ENCODE data around the gene LYRM4.

Gene LYRM4

DNA sequence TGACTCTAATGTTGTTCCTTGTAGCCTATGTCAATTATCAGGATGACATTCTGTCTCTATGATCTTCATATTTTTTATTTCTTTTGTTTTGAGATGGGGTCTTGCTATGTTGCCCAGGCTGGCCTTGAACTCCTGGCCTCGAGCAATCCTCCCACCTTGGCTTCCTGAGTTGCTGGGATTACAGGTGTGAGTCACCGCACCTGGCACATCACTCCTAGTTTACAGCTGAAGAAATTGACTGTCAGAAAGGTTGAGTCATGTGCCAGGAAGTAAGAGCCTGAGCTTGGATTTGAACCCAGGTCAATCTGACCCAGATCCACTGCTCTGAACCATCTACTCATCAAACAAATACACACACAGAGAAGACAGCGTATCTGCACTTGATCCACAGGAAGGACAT lies 161.2 kb downstream of the LYRM4 start:
- Histone ChIP-seq H3K4me3 (ENCODE audit: low read depth, low read length) (no peak overlapping the region), H3K4me1 (ENCODE audit: control insufficient read depth, insufficient read depth, low read length, unreplicated experiment) (peaks cover 11% of the 10 kb centered on the region), H3K27me3 (ENCODE audit: insufficient read depth, low read length) (no peaks in the 10 kb centered on the region), H3K36me3 (ENCODE audit: insufficient read depth, low read length) (no peaks in the 10 kb centered on the region), H3K79me2 (ENCODE audit: control insufficient read depth, insufficient read depth, low read length, unreplicated experiment) (no peaks in the 10 kb centered on the region), H3K27ac (ENCODE audit: low read depth, low read length) (no peak overlapping the region), H2AFZ (ENCODE audit: low read length, unreplicated experiment) (no peak overlapping the region)

DNA sequence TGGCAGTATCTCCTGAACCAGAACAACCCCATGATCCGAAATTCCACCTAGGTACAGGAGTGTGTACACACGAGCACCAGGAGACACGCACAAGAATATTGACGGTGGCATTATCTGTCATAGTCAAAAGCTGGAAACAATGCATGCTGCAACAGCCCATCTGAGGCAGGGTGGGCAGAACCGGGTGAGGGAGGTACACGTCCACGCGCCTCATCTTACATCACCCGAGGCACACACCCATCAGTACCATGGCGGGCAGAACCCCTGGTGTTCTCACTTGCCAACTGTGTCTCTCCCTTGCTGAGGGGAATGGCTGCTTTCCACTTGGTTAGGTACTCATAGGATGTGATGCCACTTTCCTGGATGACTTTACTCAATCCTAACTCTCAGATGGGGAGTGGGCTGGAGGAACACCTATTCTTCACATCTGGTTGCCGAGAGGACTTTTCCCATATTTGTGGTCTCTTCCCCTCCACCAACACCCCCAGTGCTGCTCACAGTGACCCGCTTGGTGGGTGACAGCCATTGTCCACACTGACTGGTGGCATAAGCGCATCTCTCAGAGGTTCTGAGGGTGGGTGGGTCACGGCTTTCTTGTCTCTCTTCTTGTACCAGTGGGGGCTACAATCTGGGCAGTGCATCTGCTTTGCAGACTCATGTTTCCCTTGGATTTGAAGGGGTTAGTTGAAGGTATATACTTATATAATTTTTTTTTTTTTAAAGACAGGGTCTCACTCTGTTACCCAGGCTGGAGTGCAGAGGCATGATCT lies 162.1 kb downstream of the LYRM4 start:
- no peaks in the 10 kb centered on the region for H3K36me3 ChIP-seq (ENCODE audit: insufficient read depth, low read length)
- H3K4me3 ChIP-seq (ENCODE audit: low read depth, low read length) = no peak overlapping the region
- no peaks in the 10 kb centered on the region for H3K79me2 ChIP-seq (ENCODE audit: control insufficient read depth, insufficient read depth, low read length, unreplicated experiment)
- H3K4me1 ChIP-seq (ENCODE audit: control insufficient read depth, insufficient read depth, low read length, unreplicated experiment) = peaks cover 19% of the 10 kb centered on the region
- no peaks in the 10 kb centered on the region for H3K27me3 ChIP-seq (ENCODE audit: insufficient read depth, low read length)
- no peak overlapping the region for H3K27ac ChIP-seq (ENCODE audit: low read depth, low read length)
- no peak overlapping the region for H2AFZ ChIP-seq (ENCODE audit: low read length, unreplicated experiment)

DNA sequence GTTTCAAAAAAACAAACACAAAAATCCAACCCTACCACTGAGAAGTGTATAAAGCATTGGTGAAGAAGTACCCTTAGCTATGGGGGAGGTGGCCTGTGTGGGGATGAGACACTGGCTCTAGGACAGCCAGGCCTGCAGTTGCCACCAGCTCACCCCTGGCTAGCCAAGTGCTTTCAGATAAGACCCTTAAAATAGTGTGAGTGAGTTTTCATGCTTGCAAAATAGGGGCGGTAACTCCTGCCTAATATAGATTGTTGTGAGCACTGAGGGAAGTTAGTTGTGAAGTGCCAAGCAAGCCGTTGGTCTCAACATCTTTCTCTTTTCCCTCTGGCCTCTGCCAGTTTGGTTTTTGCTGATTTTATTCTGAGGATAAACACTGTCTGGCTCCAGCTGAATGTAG lies 164.3 kb downstream of the LYRM4 start:
- H3K4me3 ChIP-seq (ENCODE audit: low read depth, low read length) = no peak overlapping the region
- no peaks in the 10 kb centered on the region for H3K36me3 ChIP-seq (ENCODE audit: insufficient read depth, low read length)
- H3K27me3 ChIP-seq (ENCODE audit: insufficient read depth, low read length) = peaks cover 4% of the 10 kb centered on the region; the same call in 1 of the 2 replicates
- no peak overlapping the region for H2AFZ ChIP-seq (ENCODE audit: low read length, unreplicated experiment)
- no peaks in the 10 kb centered on the region for H3K79me2 ChIP-seq (ENCODE audit: control insufficient read depth, insufficient read depth, low read length, unreplicated experiment)
- H3K27ac ChIP-seq (ENCODE audit: low read depth, low read length) = no peak overlapping the region
- H3K4me1 ChIP-seq (ENCODE audit: control insufficient read depth, insufficient read depth, low read length, unreplicated experiment) = peaks cover 22% of the 10 kb centered on the region

DNA sequence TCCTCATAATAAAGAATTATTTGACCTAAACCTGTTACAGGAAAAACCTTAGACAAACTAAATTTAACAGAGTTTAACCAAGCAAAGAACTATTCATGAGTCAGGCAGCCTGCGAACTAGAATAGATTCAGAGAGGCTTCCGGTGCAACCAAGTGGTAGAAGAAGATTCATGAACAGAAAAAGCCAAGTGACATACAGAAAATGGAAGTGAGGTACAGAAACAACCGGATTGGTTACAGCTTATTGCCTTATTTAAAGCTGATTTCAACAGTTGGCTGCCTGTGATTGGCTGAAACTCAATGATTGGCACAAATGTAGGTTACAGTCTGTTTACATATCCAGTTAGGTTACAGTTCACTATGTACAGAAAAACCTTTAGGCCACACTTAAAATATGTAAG lies 165.5 kb downstream of the LYRM4 start:
- H2AFZ ChIP-seq (ENCODE audit: low read length, unreplicated experiment) = no peak overlapping the region
- H3K4me3 ChIP-seq (ENCODE audit: low read depth, low read length) = no peak overlapping the region
- no peak overlapping the region for H3K27ac ChIP-seq (ENCODE audit: low read depth, low read length)
- no peaks in the 10 kb centered on the region for H3K79me2 ChIP-seq (ENCODE audit: control insufficient read depth, insufficient read depth, low read length, unreplicated experiment)
- peaks cover 22% of the 10 kb centered on the region for H3K4me1 ChIP-seq (ENCODE audit: control insufficient read depth, insufficient read depth, low read length, unreplicated experiment)
- peaks cover 6% of the 10 kb centered on the region; the same call in 1 of the 2 replicates for H3K27me3 ChIP-seq (ENCODE audit: insufficient read depth, low read length)
- H3K36me3 ChIP-seq (ENCODE audit: insufficient read depth, low read length) = no peaks in the 10 kb centered on the region

DNA sequence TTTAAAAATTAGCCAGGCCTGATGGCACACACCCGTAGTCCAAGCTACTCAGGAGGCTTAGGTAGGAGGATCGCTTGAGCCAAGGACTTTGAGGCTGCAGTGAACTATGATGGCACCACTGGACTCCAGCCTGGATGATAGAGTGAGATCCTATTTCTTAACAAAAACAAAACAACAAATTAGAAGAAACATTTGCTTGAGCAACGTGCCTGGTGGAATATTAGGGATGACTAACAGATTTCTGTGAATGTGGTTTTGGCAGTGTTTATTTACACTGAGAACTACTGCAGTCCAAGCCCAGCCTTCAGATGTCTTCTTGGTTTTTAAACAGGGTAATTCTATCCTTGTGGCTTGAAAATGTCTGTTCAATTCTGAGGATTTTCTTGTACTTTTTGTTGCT lies 166.4 kb downstream of the LYRM4 start:
- no peak overlapping the region for H2AFZ ChIP-seq (ENCODE audit: low read length, unreplicated experiment)
- H3K4me1 ChIP-seq (ENCODE audit: control insufficient read depth, insufficient read depth, low read length, unreplicated experiment) = peaks cover 22% of the 10 kb centered on the region
- no peaks in the 10 kb centered on the region for H3K36me3 ChIP-seq (ENCODE audit: insufficient read depth, low read length)
- H3K27me3 ChIP-seq (ENCODE audit: insufficient read depth, low read length) = peaks cover 6% of the 10 kb centered on the region; the same call in 1 of the 2 replicates
- no peaks in the 10 kb centered on the region for H3K79me2 ChIP-seq (ENCODE audit: control insufficient read depth, insufficient read depth, low read length, unreplicated experiment)
- no peak overlapping the region for H3K4me3 ChIP-seq (ENCODE audit: low read depth, low read length)
- H3K27ac ChIP-seq (ENCODE audit: low read depth, low read length) = peak overlapping the region; percentile 47; the same call in 1 of the 2 replicates

DNA sequence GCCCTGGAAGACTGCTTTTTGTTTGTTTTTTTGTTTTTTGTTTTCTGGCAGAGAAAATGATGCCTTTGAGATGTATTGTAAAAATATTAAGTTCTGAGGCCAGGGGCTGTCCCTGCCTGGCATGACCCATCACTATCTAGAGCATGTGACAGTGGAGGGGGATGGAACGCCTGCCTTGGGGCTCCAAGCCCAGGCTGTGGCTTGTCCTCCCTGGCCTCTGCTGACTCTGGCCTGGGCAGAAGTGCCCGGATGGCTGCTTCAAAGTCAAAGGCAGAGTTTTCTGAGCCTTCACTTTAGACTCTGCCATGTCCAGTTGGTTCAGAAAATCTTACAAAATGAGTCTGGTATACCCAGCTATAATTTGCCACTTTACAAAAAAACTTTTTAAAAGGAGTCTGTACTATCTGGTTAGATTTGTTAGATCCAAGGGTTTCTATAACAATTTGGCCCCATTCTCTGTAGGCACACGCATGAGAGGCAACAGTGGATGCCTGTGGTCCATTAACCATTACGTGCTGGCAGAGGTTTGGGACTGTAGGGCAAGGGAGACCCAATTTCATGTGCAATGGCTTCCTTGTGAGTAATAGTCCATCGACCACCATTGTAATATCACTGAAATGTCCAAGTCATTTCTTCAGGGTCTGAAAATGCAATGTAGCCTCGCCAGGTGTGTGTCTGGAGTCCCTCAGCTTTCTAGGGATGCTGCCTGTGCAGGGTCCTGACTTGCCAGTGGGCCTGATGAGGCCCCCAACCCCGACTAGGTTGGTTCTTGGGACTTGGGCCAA lies 167.3 kb downstream of the LYRM4 start:
- H3K27ac ChIP-seq (ENCODE audit: low read depth, low read length) = no peak overlapping the region
- peaks cover 22% of the 10 kb centered on the region for H3K4me1 ChIP-seq (ENCODE audit: control insufficient read depth, insufficient read depth, low read length, unreplicated experiment)
- no peak overlapping the region for H3K4me3 ChIP-seq (ENCODE audit: low read depth, low read length)
- no peaks in the 10 kb centered on the region for H3K79me2 ChIP-seq (ENCODE audit: control insufficient read depth, insufficient read depth, low read length, unreplicated experiment)
- peaks cover 6% of the 10 kb centered on the region; the same call in 1 of the 2 replicates for H3K27me3 ChIP-seq (ENCODE audit: insufficient read depth, low read length)
- no peaks in the 10 kb centered on the region for H3K36me3 ChIP-seq (ENCODE audit: insufficient read depth, low read length)
- no peak overlapping the region for H2AFZ ChIP-seq (ENCODE audit: low read length, unreplicated experiment)

DNA sequence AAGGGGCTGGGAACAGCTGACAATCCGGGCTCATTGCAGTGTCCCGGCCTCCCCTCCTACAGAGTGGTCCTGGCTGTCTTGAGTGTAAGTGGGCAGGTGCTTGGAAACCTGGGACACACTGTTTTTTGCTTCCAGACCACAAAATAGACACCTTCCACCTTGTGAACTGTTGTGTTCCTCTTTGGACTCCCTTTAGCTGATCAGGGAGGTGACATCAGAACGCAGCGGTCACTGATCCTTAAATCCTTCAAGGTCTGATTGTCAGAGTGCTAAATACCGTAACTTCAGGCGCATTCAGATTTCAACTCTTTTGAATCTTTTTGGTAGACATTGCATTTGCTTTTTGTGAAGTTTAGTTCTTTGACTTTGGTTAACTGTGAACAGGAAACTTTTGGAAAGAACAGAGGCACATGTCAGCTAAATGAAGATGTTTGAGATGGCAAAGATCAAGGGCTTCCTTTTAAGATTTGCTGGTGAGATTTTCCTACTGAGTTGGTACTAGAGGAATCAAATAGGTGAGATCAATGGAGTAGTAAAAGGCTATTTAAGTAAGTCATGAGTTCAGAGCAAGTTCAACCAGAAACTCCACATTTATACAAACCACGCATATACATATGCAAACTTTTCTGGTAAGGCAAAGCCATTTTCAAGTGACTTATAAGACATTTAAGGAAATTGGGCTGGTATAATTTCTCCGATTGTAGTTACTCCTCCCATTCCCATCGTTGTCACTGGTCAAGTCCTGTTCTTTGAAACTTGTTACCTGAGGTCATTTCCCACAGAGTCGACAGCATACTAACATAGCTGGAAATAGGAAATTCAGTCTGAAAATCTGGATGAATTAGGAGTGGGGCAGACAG lies 169.3 kb downstream of the LYRM4 start:
- Histone ChIP-seq H3K36me3 (ENCODE audit: insufficient read depth, low read length) (no peaks in the 10 kb centered on the region), H3K79me2 (ENCODE audit: control insufficient read depth, insufficient read depth, low read length, unreplicated experiment) (no peaks in the 10 kb centered on the region), H3K27me3 (ENCODE audit: insufficient read depth, low read length) (peaks cover 6% of the 10 kb centered on the region; the same call in 1 of the 2 replicates), H2AFZ (ENCODE audit: low read length, unreplicated experiment) (no peak overlapping the region), H3K4me1 (ENCODE audit: control insufficient read depth, insufficient read depth, low read length, unreplicated experiment) (peaks cover 22% of the 10 kb centered on the region), H3K27ac (ENCODE audit: low read depth, low read length) (no peak overlapping the region), H3K4me3 (ENCODE audit: low read depth, low read length) (no peak overlapping the region)

DNA sequence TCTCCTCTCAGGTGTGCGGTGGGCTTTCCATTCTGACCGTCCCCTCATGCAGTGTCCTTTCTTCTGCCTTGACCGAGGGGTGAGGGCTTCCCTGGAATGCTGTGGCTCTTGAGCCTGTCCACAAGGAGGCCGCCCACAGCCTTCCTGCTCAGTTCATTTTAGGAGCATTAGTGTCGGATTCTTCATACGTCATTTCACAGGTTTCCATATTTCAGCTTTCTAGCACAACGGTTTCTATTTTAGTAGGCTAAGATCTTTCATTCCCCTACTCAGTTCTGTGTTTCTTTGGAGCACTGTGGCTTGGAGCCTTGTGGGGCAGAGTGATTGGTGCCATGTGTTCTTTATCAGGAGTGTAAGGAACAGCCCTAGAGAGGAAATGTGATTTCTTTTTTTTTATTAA lies 170.1 kb downstream of the LYRM4 start:
- H3K79me2 ChIP-seq (ENCODE audit: control insufficient read depth, insufficient read depth, low read length, unreplicated experiment) = no peaks in the 10 kb centered on the region
- H3K4me3 ChIP-seq (ENCODE audit: low read depth, low read length) = no peak overlapping the region

DNA sequence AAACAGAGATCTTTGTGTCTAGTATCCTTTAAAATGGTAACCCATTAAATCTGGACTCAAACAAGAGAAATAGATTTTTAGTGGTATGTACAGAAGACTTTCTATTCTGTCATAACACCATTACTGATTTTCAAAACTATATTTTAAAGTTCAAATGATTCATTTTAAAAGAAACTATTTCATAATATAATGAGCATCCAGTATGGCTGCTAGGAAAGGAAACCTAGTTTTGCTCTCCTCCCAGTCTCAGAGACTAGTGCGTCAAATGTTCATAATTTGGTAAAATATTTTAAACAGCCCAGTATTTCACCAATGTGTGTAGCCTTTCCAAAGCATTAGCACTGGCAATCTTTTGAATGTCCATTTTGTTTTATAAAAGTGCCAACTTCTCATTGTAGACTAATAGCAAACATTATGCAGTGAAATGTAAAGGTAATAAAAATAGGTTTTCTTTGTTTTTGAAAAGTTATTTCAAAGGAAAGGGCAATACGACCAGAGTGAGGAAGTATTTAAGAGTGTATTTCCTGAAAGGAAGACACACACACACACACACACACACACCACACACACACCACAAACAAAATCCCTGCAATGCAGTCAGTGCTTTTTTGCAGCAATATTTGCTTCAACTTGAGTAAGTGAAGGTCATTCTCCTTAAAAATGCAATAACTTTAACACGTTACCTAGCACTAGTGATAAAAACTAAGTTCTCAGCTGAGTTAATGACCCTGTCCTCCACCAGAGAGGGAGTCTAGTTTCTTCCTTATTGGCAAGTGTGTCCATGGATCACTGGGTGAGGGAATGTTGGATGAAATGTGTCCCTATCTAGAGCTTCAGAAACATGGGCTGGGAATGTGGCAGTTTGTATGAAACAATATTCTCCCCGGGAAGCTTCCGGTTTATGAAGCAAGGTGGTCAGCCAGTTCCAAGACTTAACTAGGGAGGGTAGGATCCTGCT lies 171.0 kb downstream of the LYRM4 start:
- Histone ChIP-seq H3K27ac (ENCODE audit: low read depth, low read length) (no peak overlapping the region), H3K4me3 (ENCODE audit: low read depth, low read length) (no peak overlapping the region), H3K27me3 (ENCODE audit: insufficient read depth, low read length) (peaks cover 6% of the 10 kb centered on the region; the same call in 1 of the 2 replicates), H3K79me2 (ENCODE audit: control insufficient read depth, insufficient read depth, low read length, unreplicated experiment) (no peaks in the 10 kb centered on the region), H3K36me3 (ENCODE audit: insufficient read depth, low read length) (no peaks in the 10 kb centered on the region), H3K4me1 (ENCODE audit: control insufficient read depth, insufficient read depth, low read length, unreplicated experiment) (peaks cover 13% of the 10 kb centered on the region), H2AFZ (ENCODE audit: low read length, unreplicated experiment) (no peak overlapping the region)

More for the DNA sequence above, 170.1 kb downstream of the LYRM4 start:
- Histone ChIP-seq H3K36me3 (ENCODE audit: insufficient read depth, low read length) (no peaks in the 10 kb centered on the region), H3K27me3 (ENCODE audit: insufficient read depth, low read length) (peaks cover 6% of the 10 kb centered on the region; the same call in 1 of the 2 replicates), H3K4me1 (ENCODE audit: control insufficient read depth, insufficient read depth, low read length, unreplicated experiment) (peaks cover 22% of the 10 kb centered on the region), H3K27ac (ENCODE audit: low read depth, low read length) (no peak overlapping the region), H2AFZ (ENCODE audit: low read length, unreplicated experiment) (no peak overlapping the region)
